CD4-positive, alpha-beta T cell treated with Interleukin-17A for 1 hour (primary cell): ENCODE measurements around the gene BMP7.
"Not testable (repeated sequence)": the region's sequence is repeated elsewhere in the genome, so short reads cannot be mapped to it uniquely, and the experiment has no call there.

ENCODE experiments used
- DNase-seq: peaks from one replicate; pipeline ENCODE4 v3.0.0-alpha.2; 2020

The BMP7 gene

GRCh38 chr20:57248132-57248797, 18.2 kb downstream of the BMP7 start:
- no peak for DNase-seq

- DNase-seq, result no peak
Observed at GRCh38 chr20:57247292-57247965, 19.0 kb downstream of the BMP7 start.

GRCh38 chr20:57245997-57246396, 20.4 kb downstream of the BMP7 start:
- no peak for DNase-seq

GRCh38 chr20:57244627-57245214, 21.7 kb downstream of the BMP7 start:
- no peak for DNase-seq

GRCh38 chr20:57244221-57244585, 22.2 kb downstream of the BMP7 start:
- no peak for DNase-seq

- DNase-seq, result no peak
Observed at GRCh38 chr20:57243480-57244220, 22.8 kb downstream of the BMP7 start.

GRCh38 chr20:57242414-57242813, 24.0 kb downstream of the BMP7 start:
- no peak for DNase-seq

- no peak for DNase-seq
Observed at GRCh38 chr20:57241363-57241991, 25.0 kb downstream of the BMP7 start.

- no peak for DNase-seq
Observed at GRCh38 chr20:57240581-57241362, 25.7 kb downstream of the BMP7 start.

- DNase-seq, result not testable (repeated sequence)
Observed at GRCh38 chr20:57239725-57240124, 26.7 kb downstream of the BMP7 start.

- not testable (repeated sequence) for DNase-seq
Observed at GRCh38 chr20:57239324-57239723, 27.1 kb downstream of the BMP7 start.

GRCh38 chr20:57238089-57238488, 28.4 kb downstream of the BMP7 start:
- DNase-seq, result no peak

- no peak for DNase-seq
Observed at GRCh38 chr20:57237585-57237953, 28.9 kb downstream of the BMP7 start.

GRCh38 chr20:57236813-57237584, 29.4 kb downstream of the BMP7 start:
- no peak for DNase-seq

- DNase-seq, result no peak
Observed at GRCh38 chr20:57234556-57235251, 31.7 kb downstream of the BMP7 start.

GRCh38 chr20:57231951-57232428, 34.5 kb downstream of the BMP7 start:
- DNase-seq, result no peak

GRCh38 chr20:57231161-57231560, 35.3 kb downstream of the BMP7 start:
- DNase-seq, result no peak

GRCh38 chr20:57230247-57230646, 36.2 kb downstream of the BMP7 start:
- no peak for DNase-seq

- DNase-seq, result no peak
Observed at GRCh38 chr20:57229490-57229889, 37.0 kb downstream of the BMP7 start.

- no peak for DNase-seq
Observed at GRCh38 chr20:57225830-57226229, 40.6 kb downstream of the BMP7 start.

- DNase-seq, result no peak
Observed at GRCh38 chr20:57225197-57225733, 41.2 kb downstream of the BMP7 start.
